Stimulated activated CD4-positive, alpha-beta T cell treated with anti-CD3 and anti-CD28 coated beads, Interleukin-12 subunit alpha, Interleukin-12 subunit beta, amount 100 ng/mL, for 48 hours (primary cell): Measurements from ENCODE around the gene TBX1.

ENCODE experiments used
- DNase-seq, 3 donors: peaks; one replicate each; pipeline ENCODE4 v3.0.0-alpha.2; 2020; ENCODE audit warnings: low read depth in 2 of 3, low spot score in 1 of 3

Gene TBX1

DNA sequence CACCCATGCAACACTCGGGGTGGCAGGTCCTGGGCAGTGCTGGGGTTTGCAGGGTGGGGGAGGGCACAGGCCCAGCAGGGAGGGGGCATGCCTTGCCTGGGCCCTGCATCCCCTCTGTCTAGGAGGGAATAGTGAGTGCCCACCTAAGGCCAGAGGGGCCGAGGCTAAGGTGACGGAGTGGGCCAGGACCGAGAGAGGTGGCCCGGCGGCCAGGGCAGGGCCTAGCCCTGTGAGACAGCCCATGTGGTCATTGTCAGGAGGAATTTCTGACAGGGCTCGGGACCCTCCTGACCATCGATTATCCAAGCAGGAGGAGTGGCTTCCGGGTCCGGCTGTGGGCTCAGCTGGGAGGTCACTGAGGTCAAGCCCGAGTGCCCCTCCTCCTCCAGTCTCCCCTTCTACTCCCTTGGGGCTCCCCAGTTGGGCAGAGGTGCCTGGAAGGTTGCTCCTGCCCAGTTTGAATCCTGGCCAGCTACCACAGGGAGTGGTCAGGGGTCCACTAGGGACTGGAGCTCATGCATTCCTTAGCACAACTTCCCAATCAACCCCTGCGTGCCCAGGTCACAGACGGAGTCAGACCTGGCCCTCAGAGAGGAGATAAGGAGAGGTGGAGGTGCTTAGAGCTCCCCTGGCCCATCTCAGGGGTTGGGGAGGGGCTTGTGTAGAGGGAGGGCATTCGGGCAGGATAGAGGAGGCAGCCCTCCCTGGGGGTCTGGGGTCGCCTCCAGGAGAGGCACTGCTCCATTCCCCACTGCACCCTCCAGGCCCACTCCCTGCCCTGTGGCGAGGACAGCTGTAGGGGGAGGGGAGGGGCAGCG lies 22.5 kb upstream of the TBX1 start:
- no peak for DNase-seq

DNA sequence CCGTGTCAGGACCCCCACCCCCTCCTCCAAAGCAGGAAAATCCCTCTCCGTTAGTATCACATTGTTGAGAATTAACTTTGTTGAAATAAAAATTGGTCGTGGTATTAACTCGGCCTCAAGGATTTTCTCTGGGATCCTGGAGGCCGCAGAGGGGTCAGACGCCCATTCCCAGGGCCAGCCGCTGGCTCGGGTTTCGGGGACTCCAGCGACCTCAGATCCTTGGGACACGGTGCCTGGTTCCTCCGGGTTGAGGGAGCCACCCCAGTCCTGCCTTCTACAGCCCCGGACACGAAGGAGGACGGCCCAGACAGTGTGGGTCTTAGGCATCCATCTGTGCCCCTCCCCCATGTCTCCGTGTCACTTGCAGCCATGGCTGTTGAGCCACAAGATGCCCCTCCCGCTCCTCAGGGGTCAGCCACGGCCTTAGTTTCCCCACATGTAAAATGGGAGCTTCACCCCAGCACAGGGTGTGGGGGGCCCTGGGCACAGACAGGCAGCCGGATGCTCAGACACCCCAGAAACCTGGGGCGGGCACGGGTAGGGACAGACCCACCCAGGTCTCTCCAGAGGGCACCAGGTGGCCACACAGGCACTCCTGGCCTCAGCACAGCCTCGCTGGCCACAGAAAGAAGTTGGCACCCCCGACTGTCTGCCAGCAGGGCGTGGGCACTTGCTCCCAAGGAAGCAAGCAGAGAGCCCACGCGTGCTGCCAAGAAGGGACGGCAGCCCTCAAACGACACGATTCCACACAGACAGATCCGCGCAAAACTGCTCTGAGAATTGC lies 21.7 kb upstream of the TBX1 start:
- DNase-seq: no peak

DNA sequence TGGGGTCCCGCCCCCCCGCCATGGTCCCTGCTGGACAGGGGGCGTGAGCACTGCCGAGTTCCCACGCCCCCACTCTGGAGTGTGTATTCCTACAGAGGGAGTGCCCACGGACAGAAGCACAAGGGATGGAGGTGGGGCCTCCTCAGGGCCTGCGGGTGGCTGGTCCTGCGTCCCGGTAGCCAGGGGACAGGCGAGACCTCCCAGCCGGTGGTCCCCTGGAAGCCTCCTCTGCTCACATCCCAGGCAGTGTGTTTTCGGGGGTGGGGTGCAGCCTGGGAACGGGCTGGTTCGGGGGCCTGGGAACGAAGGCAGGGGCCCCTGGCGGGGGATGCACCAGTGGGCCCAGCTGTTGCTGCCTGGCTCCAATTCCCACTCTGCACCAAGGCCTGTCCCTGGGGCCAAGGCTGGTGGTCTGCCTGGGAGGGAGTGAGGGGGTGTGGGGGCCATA lies 21.1 kb upstream of the TBX1 start:
- DNase-seq: no peak

DNA sequence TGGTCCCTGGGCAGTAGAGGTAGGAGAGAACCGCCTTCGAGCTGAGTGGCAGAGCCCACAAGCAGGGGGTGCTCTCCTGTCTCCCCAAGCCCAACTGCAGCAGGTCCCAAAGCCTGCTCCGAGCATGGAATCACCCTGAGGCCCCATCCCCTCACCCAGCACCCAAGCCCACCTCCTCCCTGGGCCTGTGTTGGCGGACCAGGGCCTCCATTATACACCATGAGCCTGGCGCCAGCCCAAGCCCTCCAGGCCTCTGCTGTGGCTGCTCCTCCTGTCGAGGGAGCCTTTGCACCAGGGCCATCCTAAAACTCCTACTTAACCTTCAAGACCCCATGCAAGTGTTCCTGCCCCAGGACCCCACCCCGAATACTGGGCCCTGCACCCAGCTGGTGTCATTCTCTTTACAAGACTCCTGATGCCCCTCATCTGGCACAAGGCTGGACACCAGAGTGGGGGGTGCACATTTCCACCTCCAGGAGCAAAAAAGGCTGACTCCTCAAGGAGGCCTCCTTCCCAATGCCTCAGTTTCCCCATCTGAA lies 20.6 kb upstream of the TBX1 start:
- DNase-seq: no peak

DNA sequence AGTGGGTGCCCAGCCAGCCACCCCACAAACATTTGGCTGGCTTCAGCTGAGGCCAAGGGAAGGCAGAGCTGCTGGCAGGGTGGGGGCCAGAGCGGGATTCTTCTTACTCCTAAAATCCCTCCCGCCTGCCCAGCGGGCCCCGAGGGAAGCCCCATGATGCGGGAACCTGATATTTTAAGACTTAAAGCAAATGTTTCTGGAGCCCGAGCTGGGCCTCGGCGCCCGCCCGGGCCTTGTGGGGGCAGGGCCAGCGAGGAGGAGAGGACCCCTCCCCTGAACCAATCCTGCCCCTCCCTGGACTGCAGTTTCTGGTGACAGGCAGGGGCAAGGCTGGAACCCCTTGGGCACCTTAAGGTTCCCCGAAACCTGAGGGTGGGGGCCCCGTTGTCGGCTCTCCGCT lies 20.0 kb upstream of the TBX1 start:
- no peak for DNase-seq

DNA sequence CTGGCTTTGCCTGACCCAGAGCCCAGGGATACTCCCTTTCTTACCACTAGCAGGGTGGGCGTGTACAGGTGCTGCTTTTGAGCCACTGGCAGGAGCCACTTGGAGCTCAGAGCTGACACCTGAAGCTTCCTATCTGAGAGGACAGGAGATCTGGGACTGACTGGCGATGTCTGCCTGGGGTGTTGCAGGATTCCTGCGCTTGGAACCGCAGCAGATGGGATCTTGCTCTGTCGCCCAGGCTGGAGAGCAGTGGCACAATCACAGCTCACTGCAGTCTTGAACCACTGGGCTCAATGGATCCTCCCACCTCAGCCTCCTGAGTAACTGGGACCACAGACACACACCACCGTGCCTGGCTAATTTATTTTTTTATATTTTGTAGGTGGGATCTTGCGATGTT lies 19.5 kb upstream of the TBX1 start:
- no peak for DNase-seq

DNA sequence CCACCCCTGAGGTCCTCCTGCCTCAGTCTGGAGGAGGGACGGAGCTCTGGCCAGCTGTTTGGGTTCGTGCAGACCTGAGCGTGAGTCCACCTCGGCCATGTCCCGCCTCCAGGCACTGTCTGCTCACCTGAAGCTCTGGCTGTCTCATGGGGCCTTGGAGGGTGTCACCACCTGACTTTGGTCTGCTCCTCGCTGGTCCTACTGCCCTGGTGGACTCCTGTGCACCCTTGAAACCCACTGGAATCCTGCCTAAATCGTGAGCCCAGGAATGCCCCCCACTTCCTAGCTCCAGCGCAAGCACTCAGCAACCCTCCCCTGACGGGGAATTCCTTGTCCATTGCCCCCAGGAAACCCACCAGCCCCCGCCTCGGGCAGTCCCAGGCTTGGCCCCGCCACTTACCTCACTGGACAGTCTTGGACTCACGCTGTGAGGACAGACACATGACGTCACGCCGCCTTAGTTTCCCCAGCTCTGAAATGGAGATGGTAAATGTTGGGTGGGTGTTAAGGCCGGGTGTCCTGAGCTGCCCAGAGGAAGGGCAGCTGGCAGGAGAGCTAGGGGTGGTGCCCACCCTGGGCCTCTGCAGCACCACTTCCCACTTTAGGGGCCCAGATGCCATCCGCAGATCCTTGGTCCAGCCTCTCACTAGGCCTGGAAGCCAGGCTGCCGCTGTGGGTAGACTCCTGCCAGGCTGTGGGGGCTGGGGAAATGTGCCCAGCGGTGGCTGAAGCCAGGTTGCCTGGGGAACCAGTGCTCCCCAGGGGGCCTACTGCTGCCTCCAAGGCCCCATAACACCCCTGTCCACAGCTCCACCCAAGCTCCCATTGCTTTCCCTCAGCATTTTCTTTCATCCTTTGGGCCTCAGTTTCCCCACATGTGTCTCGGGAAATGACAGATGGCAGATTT lies 18.2 kb upstream of the TBX1 start:
- no peak for DNase-seq

DNA sequence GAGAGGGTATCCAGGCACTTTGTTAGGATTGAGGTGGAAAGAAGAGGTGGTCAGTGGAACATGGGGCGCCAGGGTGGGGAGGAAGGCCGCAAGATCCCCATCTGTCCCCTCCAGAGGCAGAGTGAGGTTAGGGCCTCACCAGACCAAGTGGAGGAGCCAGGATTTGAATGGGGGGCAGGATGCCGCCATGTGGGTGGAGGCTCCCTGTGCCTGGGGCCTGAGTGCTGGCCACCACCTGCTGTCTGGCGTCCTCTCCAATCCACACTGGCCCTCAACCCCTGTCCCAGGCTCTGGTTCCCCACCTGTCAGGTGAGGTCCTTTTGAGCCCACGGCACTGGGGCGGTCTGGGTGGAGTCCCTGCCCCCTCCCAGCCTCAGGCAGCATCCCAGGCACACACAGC lies 17.5 kb upstream of the TBX1 start:
- DNase-seq: no peak

DNA sequence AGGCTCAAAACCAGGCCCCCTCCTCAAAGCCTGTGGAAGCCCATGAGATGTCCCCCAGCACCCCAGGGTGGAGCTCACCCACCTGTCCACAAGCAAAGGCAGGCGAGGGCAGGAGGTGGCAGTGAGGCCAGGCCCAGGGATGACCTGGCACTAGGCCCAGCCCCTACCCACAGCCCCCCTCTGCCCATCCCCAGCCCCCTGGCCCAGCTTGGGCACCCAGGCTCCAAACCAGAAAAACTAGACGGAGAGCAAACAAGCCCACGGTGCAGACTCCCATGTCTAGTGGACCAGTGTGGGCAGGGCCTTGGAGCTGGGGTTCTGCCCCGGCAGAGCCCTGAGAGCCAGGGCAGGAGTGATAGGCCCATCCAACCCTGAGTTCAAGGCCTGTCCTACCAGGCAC lies 16.9 kb upstream of the TBX1 start:
- DNase-seq: no peak

DNA sequence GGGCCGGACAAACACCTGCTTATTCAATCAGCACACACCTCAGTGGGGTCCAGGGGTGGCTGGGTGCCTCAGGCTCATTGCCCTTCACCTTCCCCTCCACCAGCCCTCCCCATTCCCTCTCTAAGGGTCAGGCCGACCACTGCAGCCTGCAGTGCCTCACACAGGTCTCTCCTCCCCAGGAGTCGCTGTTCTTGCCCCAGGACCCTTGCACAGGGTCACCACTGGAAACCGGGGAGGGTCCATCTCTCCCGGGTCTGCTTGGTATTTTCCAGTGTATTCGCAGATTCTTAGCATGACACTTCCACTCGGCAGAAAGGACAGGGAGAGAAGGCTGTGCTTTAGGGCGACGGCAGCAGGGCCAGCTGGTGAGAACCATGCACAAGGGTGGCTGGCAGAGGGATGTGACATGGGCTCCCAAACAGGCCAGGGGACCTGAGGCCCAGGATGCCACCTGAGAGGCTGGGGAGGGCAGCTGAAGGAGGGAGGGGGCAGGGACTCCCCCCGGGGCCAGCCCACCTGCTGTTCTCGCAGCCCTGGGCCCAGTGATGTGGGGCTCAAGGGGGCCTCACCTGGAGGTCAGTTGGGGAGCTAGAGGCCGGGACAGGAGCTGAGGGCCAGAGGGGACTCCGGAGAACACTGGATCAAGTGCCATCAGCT lies 16.1 kb upstream of the TBX1 start:
- no peak for DNase-seq

DNA sequence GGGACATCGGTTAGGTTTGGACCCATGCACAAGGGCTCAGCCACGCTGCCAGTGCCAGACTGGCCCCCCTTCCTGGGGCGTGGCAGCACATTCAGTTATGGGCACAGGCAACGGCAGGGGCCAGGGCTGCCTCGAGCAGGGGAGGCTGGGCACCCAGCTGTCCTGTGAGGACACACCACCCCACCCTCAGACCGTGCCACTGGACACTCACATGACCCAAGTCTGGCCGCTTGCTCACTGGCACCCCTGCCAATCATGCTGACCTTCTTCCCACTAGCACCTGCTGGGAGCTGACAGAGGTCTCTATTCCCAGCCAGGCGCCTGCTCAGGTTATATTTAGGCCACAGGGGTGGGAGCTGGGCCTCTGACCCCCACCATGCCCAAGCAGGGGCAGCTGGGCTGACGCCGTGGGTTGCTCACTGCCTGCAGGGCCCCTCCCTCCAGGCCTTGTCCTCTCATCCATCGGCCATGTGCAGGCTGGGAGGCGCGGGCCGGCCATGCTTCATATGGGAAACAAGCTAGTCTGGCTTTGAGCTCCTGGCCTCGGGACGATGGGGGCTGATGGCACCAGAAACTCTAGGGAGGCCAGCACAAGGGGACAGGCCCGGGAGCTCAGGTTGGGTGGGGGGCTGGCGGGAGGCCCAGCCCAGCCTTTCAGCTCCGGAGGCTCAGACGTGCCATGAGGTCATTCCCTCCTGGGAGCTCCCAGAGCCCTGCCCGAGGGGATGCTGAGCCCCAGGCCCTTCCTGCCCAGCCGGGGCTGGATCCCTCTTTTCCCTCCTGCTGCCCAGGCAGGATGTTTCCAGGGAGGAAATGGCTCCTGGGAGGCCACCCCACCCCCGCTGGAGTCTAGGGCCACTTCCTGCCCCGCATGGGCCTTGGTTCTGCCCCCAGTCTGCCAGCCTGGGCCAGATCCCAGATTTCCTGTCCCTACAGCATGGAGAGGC lies 15.2 kb upstream of the TBX1 start:
- DNase-seq: no peak

DNA sequence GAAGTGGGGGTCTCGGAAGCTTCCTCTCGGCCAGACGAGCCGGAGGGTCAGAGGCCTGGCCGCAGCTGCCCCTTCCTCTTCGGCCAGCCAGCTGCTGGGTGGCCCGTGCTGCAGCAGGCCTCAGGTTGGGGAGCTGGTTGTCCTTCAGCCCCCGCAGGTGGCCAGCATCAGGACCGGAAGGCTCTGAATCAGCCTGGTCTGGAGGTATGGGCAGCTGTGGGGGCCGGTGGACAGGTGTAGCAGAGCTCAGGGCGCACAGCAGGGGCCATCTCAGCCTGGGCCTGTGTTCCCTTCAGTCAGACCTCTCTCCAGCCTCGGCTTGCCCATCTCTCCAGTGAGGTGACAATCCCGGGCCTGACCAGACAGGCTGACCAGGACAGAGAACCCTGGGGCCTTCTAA lies 13.9 kb upstream of the TBX1 start:
- no peak for DNase-seq

DNA sequence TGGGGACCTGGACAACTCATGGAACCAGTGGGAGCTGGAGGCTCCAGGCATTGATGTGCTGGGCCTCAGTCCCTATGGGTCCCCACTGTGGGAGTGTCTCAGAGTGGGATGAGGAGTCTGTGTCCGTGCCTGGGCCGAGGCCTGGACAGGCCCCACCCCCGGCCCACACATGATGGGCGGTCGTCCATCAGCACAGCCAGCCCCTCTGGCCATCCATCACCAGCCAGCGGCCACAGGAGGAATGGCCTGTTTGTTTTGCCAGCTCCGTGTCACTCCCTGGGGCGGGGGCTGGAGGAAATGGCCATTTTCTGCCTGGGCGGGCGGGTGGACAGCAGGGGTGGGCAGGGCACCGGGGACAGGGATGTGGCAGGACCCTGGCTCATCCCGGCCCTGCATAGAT lies 13.0 kb upstream of the TBX1 start:
- no peak for DNase-seq

DNA sequence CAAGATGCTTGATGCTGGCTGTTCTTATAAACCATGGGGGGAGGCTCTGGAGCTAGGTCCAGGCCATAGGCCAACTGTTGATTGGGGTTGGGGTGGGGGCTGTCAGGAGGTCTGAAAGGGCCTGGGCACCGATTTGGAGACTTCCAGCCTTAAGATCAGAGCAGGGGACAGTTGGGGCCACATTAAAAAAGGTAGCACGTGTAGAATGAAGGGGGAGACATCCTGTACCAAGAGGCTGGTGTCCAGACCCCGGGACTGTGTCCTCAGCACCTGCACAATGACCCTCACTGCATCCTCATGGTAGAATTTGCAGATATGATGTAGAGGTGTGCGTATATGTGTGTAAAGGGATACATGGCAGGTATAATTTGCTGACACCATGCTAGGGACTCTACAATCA lies 12.4 kb upstream of the TBX1 start:
- DNase-seq: no peak

DNA sequence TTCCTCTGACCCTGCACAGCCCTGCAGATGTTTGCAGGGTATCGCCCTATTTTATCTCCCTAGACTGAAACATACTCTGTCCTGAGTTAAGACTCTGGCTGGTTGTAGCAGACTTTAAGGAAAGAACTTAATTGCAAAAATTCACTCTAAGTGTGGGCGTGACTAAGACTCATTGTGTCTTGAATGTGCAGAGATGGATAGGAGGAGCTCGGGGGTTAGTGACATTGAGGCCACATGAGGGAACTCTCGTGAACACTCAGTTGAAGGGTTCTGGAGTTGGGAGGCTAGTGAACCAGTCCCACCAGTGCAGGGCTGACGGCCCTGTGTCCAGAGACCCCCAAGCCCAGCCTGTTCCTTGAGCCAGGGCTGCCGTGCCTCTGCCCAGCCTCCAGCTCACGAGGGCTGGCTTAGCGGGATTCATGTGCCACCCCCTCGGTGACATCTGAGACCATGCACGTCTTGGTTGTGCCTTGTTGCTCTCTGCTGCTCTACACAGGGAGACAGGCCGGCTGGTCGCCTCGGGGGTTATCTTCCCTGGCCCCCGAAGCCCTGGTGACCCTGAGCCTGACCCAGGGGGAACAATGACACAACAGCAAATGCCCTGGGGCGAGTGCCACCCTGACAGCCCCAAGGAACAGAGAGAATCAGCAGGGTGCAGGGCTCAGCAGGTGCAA lies 11.4 kb upstream of the TBX1 start:
- no peak for DNase-seq

DNA sequence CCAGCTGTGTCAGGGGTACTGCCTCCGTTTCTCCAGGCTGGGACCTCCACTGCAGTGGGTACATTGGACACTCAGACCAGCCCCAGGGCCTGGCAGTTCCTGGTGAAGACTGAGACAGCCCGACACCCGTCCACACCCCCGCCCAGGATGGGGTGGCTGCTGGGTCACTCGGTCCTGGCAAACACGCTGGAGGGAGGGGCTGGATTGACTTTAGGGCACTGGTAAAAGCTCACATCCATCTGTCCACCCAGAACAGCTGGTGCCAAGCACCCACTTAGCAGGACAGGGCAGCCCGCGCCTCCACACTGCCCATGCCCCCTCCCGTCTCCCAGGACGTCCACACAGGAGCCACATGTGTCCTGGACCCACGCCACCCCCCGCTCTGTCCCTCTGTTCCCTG lies 10.7 kb upstream of the TBX1 start:
- DNase-seq: no peak

DNA sequence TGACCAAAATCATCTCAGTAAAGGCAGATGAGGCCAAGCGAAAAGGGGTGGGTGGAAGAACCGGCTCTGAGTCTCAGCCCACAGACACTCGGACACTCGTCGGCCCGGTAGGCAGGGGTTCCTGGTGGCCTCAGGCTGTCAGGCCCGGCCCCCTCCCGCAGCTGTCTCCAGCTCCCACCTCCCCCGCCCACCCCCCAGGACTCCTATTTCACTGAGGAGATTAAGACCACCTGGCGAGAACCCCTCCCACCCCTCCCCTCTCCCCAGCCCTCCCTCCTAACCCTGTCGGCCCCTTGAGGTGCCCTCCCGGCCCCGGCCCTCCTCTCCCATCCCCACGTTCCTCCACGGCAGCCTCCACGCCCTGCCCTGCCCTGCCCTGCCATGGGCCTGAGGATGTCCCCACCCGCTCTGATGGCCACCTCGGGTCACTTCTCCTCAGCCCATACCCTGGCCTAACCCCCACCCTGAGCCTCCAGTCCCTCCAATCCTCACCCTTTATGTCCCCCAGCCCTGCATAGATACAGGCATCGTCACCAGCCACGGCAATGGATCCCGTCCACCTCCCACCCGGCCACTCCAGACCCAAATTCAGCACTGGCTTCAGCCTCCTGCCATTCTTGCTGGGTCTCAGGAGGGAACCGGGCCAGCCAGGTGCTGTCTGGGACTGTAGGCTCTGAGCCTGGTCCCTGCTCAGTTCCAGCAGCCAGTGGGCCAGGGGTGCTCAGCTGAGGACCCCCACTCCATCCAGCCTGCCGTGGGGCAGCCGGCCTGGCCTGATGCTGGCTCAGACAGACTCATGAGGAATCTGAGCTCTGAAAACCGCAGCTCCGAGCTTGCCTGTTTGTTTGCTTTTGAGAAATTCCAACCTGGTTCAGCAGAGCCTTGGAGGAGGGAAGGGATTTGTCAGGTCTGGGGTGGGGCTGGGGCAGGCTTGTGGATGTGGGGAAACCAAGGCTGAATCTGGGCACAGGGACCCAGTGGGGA lies 9.8 kb upstream of the TBX1 start:
- no peak for DNase-seq
